EL (cell line): ENCODE measurements around the gene LPIN1.
"Not testable (repeated sequence)": the region's sequence is repeated elsewhere in the genome, so short reads cannot be mapped to it uniquely, and the experiment has no call there.

Source experiments
- DNase-seq: peaks from one replicate; pipeline ENCODE4 v3.0.0-alpha.2; 2016

The LPIN1 gene

DNA sequence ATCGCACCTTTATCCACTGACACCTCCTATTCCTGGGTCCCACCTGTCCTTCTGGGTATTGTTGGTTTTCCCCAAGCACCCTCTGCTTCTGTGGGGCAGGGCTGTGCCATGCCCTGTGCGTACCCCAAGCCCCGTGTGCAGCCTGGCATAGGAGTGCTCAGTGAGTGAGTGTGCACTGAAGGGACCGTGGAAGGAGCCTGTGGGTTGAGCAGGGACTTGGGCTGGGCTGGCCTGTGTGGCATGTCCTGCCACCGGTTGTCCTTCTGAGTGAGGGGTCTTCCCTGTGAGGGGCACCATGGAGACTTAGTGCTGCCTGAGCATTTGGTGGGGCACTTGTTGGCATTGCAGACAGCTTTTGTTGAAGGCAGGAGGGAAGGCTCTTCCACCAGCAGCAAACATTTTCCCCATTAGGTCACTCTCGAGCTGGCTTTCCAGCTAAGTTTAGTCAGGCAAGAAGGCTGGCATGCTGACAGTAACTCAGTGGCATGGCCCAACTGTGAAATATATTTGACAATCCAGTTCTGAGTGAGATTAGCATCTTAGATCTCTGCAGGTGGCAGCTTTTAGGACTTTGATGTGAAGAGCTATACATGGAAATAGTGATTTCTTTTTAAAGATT, 64.7 kb downstream of the LPIN1 start:
- no peak for DNase-seq

DNA sequence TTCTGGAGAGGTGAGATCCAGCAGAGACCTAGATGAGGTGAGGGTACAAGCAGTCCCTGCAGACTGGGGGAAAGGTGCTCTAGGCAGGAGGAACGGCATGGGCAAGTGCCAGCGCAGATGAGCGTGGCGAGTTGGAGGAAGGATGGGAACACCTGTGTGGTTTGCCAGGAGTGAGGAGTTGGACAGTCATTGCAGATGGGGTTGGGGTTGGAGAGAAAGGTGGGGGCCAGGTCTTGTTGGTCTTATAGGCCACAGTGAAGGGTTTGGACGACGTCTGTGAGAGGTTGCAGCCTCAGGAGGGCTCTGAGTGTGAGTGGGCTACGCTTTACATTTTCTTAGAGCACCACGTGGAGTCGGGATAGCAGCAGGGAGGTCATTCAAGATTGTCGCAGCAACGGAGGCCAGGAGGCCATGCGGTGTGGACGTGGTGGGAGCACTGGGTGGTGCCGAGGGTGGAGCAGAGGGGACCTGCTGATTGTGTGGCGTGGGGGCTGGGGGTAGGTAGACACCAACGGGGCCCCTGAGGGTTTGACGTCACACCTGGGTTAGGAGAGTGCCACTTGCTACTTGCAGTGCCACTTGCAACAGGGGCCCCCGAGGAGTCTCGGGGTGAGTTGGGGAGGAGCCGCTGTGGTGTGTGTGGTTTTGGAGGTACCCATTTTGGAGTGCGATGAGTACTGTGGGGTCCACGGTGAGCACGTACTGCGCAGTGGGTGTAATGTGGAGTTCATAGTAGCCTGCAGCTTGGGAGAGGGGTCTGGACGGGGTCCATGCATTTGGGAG, 66.2 kb downstream of the LPIN1 start:
- DNase-seq = no peak

DNA sequence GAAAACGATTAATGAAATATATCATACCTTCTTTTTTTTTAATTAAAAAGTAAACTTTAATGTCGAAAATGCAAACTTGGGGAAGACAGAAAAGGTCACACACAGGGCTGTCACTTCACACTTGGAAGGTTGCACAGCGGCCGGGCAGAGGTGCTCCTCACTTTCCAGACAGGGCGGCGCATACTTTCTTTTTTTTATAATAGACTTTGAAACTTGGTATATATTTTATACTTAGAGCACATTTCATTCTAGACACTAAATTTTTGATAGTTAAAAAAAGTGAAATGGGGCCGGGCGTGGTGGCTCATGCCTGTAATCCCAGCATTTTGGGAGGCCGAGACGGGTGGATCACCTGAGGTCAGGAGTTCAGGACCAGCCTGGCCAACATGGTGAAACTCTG, 66.9 kb downstream of the LPIN1 start:
- not testable (repeated sequence) for DNase-seq

DNA sequence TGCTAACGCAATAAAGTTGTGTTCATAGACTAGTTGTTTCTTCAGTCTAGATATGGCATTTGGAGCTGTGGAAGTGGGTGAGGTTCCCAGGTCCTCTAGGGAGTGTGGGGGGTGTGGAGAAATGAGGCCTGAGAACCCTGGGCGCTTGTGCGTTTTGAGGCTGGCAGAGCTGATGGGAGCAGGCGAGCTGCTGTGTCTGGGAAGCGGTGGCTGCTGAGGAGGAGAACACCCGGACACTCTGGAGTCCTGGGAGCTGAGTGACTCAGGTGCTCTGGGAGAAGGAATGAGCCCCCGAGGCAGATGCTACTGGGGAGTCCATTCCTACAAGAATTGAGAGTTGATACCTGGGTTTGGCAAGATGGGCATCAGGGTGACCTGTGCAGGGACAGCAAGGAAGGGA, 67.5 kb downstream of the LPIN1 start:
- DNase-seq = no peak

DNA sequence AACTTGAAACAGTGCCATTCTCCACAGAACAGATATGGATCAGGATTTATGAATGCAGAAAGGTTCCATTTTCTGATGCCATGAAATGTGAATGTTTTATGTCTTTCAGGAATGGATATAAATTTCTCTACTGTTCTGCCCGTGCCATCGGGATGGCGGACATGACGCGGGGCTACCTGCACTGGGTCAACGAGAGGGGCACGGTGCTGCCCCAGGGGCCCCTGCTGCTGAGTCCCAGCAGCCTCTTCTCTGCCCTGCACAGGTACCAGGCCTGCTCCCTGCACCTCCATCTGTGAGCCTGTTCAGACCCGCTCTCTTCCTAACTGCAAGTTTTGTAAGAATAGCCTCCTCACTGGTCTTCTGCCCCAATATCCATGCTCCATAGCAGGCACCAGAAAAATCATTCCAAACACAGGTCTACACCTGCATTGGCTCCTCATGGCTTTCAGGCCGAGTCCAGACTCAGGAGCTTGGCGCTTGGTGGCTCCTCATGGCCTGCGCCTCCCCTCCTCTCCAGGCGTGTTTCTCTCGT, 68.6 kb downstream of the LPIN1 start:
- DNase-seq = no peak

DNA sequence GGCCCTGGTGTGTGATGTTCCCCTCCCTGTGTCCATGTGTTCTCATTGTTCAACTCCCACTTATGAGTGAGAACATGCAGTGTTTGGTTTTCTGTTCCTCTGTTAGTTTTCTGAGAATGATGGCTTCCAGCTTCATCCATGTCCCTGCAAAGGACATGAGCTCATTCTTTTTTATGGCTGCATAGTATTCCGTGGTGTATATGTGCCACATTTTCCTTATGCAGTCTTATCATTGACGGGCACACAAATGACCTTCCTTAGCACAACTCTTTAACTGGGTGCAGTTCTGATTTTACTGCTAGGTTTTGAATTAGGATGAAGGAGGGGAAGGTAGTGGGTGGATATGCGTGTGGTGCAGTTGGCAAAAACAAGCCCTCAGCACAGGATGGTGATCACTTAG, 70.5 kb downstream of the LPIN1 start:
- DNase-seq = not testable (repeated sequence)

DNA sequence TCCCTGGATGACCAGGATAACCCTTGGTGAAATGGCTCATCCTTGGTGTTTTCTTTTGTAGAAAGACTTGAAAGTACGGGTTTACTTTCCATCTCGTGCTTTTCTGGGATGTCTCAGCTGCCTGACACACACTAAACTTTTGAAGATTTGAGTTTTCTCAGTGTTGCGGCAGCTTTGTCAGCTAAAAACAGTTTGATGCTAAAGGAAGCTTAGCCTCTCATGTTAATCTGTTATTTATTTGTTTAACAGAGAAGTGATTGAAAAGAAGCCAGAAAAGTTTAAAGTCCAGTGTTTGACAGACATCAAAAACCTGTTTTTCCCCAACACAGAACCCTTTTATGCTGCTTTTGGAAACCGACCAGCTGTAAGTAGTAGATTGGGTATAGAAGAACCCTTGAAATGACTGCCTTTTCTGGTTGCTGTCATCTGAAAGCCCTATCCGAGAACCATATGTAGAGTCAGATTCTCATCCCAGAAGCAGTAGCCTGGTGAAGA, 72.8 kb downstream of the LPIN1 start:
- DNase-seq = no peak

DNA sequence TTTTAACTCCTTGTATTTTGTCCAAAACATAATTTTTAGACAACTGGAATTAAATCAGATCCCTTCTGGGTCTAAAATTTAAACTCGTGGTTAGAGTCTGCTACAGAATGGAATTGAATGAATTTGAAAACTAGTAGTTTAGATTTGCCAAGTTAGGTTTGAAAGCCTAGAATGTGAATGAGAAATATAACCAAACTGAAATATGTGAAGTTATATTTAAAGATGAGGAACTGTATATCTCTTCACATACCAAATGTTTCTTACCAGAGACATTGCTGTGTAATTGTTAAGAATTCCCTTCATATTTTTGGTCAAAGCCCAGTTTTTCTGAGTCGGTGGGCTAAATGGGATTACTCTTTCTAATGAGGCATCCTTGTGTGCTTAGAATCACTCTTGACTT, 74.2 kb downstream of the LPIN1 start:
- DNase-seq = no peak

DNA sequence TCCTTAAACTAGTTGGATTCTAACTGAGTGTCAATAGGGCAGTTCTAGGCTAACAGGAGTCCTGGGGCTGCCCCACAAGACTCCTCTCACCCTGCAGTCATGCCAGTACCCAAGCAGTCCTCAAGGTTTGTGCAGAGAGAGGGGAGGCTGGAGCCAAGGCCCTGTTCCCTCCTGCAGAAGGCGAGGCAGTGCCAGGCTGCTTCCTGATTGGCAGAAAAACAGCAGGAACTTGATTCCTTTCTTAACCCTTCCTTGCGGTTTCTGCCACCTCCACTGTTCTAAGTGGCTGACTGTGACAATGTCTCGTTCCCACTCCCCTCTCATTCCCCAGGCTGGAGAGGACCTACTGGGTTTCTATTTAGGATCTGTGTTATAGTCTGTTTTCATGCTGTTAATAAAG, 75.3 kb downstream of the LPIN1 start:
- DNase-seq = no peak

DNA sequence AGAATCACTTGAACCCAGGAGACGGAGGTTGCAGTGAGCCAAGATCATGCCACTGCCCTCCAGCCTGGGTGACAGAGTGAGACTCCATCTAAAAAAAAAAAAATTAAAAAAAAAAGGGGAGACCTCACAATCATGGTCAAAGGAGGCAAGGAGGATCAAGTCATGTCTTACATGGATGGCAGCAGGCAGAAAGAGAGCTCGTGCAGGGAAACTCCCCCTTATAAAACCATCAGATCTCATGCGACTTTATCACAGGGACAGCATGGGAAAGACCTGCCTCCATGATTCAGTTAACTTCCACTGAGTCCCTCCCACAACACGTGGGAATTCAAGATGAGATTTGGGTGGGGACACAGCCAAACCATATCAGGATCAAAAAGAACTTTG, 75.9 kb downstream of the LPIN1 start:
- not testable (repeated sequence) for DNase-seq

DNA sequence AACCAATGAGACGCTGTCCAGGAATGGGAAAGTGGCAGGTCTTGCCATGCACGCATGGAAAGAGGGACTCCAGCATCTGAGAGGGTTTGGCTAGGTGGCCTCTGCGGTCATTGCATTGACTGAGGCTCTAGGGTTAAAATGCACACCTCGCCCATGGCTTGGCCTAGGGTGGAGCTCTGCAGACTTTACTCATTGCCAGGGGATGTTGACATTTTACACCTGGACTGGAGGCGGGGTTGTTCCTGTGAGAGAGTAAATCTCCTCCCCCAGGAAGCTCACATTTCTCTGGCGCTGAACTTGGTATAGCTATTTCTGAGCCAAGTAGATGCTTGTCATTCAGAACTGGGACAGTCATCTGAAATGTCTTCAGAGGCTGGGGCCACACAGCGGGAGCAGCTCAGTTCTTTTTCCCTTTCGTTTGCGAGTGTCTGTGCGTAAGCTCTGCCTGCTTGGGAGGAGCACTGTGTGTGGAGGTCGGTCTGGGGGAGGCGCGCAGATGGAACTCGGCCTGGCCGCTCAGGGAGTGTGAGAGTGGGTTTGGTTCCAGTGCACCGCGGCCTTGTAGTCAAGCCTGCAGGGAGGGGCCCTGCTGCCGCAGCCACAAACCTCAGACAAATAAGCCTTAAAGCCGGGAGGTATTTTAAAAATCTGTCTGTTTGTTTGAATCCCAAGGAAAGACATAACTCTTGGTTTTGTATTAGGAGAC, 76.5 kb downstream of the LPIN1 start:
- DNase-seq = no peak

DNA sequence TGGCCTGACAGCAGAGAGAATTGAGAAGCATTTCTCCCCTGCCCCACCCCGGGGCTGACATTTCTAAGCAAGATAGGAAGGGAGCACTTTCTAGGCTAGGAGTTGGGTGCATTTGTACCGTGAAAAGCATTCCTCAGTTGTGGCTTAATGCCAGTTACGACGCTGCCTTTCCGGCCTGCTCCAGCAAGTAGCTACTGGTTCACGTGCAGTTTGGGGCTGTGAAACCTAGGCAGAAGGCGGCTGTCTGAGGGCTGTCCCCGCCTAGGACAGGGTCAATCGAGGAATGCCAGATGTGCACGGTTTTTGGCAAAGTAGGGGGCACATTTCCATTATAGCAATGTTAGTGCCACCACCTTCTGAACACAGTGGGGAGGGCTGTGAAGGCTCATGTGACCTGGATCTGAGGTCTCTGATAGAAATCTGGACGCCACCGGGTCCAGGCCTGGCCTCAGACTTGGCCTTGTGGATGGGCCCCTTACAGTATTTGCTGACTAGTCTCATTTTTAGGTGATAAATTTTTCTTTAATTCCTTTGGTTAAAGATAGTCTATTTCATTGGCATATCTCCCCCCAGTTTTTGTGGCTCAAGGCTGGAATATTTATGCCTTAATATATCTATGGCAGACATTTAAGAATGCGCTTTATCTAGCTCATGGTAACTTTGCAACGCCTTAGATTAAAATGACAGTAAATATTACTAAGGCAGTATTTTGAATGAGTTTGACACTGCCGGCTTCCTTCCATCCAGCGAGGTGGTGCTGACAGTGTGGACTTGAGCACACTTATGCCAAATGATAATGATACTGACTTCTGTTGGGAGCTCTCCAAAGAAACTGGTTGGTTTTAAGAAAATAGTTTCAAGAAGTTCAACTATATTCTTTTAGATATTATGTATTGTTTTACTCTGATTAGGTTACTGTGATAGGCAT, 78.7 kb downstream of the LPIN1 start:
- no peak for DNase-seq

DNA sequence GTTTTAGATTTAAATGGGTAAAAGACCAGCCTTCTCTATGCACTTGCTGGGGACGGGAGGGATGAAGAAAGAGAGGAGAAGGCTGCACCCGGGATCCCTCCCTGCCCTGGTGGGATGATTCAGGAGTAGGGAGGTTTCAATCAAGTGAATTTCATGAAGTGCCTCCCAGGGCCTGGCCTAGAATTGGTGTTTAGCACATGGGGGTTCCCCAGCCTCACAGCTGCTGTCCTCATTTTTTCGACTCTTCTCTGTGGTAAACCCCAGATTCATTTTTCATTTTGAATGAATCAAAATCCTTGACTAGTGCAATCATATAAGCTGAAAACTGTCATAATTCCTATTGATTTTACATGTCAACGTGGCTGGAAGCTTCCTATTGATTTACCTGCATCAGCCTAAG, 81.1 kb downstream of the LPIN1 start:
- no peak for DNase-seq

DNA sequence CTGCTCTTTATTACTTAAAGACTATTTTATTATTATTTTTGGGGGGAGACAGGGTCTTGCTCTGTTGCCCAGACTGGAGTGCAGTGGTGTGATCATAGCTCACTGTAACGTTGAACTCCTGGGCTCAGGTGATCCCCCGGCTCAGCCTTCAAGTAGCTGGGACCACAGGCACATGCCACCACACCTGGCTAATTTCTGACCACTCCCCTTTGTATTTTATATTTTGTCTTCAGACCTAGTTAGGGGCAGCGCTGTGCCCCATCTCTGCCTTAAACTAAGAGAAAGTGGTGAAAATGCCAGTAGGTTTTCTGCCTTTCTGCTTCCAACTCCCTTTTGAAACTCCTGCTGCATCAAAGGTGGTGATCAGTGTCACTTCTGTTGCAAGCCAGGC, 82.5 kb downstream of the LPIN1 start:
- no peak for DNase-seq

DNA sequence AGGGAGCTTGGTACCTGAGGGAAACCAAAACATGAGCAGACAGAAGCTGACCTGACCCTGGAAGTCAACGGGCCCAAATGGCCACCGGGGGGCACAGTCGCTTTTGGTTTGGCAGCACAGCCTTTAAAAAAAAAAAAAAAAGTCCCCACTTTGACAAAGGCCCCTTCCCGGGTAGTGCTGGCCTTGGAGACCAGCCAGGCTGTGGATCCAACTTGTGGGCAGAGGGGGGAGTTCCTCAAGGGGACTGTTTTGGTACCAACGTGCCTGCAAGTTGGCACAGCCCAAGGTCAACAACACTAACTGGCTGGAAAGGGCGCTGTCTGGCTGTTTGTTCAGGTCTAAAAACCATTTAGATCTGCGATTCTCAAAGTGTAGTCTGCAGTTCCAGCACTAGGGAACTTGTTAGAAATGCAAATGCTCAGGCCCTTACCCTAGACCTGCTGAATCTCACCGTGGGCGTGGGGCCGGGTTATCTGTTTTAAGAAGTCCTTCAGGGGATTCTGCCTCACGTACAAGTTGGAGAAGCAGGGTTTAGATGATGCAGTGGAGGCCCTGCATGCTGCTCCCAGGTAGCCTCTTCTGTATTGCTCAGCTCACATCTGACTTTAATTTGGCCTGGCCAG, 83.0 kb downstream of the LPIN1 start:
- peak; percentile 57 for DNase-seq

DNA sequence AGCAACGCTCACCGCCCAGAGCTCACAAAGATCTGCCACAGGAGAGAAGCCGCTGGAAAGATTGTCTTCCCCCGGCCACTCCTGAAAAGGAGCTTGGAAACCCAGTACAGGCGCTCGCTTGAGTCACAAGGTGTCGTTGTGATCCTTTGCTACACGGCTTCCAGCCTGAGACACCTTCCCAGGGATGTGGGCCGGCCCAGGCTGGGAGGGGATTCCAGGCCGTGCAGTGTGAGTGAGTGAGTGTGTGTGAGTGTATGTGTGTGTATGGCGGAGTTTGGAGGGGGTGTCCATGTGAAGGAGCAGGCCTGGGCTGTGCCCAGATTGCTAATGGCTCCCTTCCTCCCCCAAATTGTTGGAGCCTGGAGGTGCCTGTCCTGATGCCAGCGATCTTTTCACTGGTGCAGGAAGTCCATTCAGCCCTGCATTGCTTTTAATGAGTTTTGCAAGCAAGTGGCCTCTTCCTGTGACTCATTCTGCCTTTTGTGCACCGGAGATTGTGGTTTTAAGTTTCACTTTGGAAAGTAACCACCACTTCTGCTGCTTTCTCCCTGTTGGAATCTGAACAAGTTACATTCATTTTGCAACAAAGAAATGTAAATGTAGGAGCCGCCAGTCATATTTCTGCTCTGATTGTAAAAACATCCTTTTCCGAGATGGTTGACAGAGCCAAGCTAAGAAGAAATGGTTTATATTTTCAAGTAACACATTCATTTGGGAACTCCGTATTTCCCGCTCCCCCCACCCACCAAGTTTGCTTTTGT, 83.7 kb downstream of the LPIN1 start:
- peak; percentile 95 for DNase-seq

DNA sequence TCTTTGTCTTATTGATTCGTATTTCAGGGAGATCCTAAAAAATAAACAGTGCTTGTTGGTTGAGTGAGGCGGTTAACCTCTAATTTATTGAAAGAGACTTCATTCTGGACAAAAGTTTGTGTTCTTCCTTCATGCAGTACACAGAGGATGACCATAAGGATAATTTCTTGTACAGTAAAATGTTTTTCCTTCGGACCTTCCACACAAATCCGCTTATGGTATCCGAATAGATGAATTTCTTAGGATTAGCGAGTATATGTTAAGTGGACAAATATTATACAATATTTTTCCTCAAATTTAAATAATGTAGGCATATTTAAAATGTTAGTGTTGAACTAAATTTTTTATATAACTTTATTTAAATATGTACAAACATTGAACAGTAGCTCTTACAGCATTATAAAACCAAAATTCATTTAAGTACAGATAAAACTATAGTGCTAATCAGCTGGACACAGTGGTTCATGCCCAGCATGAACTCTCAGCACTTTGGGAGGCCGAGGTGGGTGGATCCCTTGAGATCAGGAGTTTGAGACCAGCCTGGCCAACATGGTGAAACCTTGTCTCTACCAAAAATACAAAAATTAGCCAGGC, 84.4 kb downstream of the LPIN1 start:
- no peak for DNase-seq

DNA sequence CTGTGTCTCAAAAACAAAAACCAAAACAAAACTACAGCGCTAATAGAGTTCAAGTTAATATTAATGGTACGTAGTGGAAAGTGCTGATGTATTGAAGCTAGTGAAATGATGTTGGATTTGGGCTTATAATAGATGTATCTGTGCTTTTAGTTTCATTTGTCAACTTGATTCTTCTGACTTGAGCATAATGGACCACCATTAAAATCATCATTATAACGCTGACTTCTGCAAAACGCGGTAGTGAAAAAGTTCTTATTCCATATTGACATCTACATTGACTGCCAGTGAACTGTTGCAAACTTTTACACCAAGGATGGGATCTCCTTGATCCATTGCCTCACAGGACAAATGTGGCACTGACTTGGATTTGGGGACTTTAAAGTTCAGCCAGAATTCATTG, 85.0 kb downstream of the LPIN1 start:
- DNase-seq = no peak

DNA sequence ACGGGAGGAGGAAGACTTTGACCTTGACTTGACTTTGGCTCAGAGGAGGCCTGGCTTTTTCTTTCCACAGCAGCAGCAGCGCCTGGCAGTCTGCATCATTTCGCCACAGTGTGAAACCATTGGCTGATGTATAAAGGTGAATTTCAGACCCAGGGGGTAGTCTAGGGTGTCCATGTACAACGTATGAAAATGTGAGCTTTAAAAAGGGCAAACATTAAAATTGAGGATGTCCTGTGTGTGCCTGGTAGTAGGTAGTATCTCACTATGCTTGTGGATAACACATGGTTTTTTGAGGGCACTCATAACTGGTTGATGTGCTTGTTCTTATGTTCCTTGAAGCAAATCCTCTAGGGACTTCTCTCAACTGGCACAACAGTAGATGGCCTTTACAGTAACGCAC, 86.1 kb downstream of the LPIN1 start:
- DNase-seq = no peak

DNA sequence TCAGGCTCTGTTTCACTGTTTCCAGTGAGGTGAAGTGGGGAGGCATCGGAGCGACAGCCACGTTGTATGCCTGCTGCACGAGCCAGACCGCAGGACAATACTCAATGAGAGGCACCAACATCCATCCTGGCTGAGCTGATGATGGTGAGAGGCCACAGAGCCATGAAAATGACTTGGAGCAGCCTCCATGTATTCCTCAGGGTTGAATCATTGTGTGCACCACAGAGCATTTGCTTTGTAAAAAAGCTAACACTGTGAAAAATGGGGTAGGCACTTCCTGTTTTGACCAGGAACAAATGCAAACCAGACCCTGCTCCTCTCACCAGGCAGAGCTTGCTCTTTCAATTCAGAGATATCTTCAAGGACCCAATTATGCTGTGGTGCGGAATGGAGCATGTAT, 87.2 kb downstream of the LPIN1 start:
- peak; percentile 67 for DNase-seq

DNA sequence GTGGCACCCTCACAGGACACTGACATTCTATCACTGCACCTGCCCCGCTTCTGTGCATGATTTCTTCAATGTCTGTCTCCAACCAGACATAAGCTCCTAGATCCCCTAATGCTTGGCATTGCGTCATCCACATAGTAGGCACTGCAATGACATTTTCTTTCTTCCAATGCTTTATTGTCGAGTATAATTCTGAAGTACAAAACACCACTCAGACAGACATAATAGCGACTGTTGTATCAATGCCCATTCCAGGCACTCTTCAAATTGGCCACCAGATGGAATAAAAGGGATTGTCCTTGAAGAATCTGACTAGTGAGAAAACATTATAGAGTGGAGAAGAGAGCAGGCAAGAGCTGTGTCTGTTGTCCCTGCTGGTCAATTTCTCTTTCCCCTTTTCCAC, 89.0 kb downstream of the LPIN1 start:
- DNase-seq = no peak
